ENCODE measurements around the gene ALPL.
"Not testable (repeated sequence)": the region's sequence is repeated elsewhere in the genome, so short reads cannot be mapped to it uniquely, and the experiment has no call there.

Gene ALPL

DNA sequence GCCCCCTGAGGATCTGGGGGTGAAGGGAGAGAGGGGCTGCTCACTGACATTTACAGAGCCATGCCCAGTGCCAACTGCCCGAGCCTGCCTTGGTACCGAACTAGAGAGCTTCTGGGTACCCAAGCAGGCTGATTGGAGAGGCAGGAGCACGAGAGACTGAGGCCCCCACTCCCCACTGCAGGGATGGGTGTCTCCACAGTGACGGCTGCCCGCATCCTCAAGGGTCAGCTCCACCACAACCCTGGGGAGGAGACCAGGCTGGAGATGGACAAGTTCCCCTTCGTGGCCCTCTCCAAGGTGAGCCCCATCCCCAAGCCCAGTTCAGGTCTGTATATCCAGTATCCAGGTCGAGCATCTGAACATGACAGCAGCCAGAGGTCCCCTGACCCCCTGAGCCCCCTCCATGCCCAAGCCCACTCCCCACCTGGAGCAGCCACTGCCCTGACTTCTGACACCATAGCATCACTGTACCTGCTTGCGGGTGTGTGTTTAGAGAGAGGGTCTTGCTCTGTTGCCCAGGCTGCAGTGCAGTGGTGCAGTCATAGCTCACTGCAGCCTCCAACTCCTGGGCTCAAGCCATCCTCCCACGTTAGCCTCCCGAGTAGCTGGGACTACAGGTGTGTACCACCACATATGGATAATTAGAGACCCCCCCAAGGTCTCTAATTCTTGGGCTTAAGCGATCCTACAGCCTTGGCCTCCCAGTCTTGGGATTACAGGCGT is 51.9 kb downstream of the ALPL start:
- Histone ChIP-seq H3K4me3 (ENCODE audit: low read length in 2 of 2) (no peak overlapping the region), H3K4me1 (ENCODE audit: control insufficient read depth, insufficient read depth, low read length) (no peaks in the 10 kb centered on the region), H3K27me3 (ENCODE audit: control insufficient read depth in 1 of 2, insufficient read depth in 2 of 2, low read length in 2 of 2) (peaks cover 6 to 8% of the 10 kb centered on the region in 2 donors)

DNA sequence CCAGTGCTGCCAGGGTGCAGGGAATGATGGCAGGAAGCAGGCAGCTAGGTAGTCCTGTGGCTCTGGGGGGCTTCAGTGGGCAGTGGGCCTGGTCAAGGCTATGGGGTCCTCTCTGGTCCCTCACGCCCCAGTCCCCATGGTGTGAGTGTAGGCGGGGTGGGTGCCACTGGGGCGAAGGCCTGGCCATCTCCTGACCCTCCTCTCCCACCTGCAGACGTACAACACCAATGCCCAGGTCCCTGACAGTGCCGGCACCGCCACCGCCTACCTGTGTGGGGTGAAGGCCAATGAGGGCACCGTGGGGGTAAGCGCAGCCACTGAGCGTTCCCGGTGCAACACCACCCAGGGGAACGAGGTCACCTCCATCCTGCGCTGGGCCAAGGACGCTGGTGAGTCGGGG is 53.7 kb downstream of the ALPL start:
- Histone ChIP-seq H3K36me3 (ENCODE audit: control insufficient read depth in 2 of 2, insufficient read depth in 2 of 2, low read length in 2 of 2) (no peaks in the 10 kb centered on the region), H3K9ac (ENCODE audit: low read length in 2 of 2) (no peak overlapping the region), H3K4me3 (ENCODE audit: low read length in 2 of 2) (no peak overlapping the region), H3K27me3 (ENCODE audit: control insufficient read depth in 1 of 2, insufficient read depth in 2 of 2, low read length in 2 of 2) (peaks cover 6 to 8% of the 10 kb centered on the region in 2 donors), H3K9me3 (ENCODE audit: control insufficient read depth in 2 of 2, low read length in 2 of 2) (no peaks in the 10 kb centered on the region), H3K4me1 (ENCODE audit: control insufficient read depth, insufficient read depth, low read length) (no peaks in the 10 kb centered on the region), H3K27ac (ENCODE audit: low read length) (no peak overlapping the region)

More for the DNA sequence above, 51.9 kb downstream of the ALPL start:
- no peak overlapping the region for H3K9ac ChIP-seq (ENCODE audit: low read length in 2 of 2)
- H3K36me3 ChIP-seq (ENCODE audit: control insufficient read depth in 2 of 2, insufficient read depth in 2 of 2, low read length in 2 of 2): no peaks in the 10 kb centered on the region
- H3K9me3 ChIP-seq (ENCODE audit: control insufficient read depth in 2 of 2, low read length in 2 of 2): no peaks in the 10 kb centered on the region
- no peak overlapping the region for H3K27ac ChIP-seq (ENCODE audit: low read length)

DNA sequence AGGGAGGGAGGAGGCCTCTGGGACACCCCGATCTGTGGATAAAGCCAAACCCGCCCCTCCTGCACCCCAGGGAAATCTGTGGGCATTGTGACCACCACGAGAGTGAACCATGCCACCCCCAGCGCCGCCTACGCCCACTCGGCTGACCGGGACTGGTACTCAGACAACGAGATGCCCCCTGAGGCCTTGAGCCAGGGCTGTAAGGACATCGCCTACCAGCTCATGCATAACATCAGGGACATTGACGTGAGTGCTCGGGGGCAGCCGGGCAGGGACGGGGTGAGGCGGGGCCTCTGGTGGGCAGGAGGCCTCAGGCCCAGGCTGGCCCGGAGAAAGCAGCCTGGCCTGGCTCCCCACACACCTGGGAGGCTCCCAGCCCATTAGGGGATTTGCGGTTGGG is 54.7 kb downstream of the ALPL start:
- Histone ChIP-seq H3K9ac (ENCODE audit: low read length in 2 of 2) (no peak overlapping the region), H3K4me3 (ENCODE audit: low read length in 2 of 2) (no peak overlapping the region), H3K27me3 (ENCODE audit: control insufficient read depth in 1 of 2, insufficient read depth in 2 of 2, low read length in 2 of 2) (peaks cover 5% of the 10 kb centered on the region in 2 donors), H3K4me1 (ENCODE audit: control insufficient read depth, insufficient read depth, low read length) (no peaks in the 10 kb centered on the region), H3K9me3 (ENCODE audit: control insufficient read depth in 2 of 2, low read length in 2 of 2) (no peaks in the 10 kb centered on the region), H3K36me3 (ENCODE audit: control insufficient read depth in 2 of 2, insufficient read depth in 2 of 2, low read length in 2 of 2) (no peaks in the 10 kb centered on the region), H3K27ac (ENCODE audit: low read length) (no peak overlapping the region)

DNA sequence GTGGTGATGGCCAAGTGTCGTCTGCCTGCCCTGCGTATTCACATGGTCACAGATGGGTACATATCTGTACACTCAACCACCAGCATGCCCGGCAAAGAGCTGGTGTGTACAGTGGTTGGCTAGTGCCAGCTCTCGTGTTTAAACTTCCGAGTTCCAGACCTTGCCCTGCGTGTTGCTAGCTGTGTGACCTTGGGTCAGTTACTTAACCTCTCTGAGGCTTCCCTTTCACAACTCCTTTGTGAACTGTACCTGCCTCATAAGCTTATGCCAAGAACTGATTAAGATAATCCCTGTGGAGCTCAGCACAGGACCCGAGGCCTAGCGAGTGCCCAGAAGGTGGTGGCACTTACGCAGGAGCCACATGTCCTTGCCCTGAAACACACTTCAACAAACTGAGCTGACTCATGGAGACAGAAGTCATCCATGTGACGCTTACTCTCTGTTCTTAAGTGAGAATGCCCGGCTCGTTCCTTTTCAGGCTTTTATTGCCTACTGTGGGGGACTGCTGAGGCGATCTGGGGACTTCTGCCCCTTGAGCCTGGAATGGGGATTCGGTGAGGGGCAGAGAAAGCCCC is 55.4 kb downstream of the ALPL start:
- H3K36me3 ChIP-seq (ENCODE audit: control insufficient read depth in 2 of 2, insufficient read depth in 2 of 2, low read length in 2 of 2): no peaks in the 10 kb centered on the region

DNA sequence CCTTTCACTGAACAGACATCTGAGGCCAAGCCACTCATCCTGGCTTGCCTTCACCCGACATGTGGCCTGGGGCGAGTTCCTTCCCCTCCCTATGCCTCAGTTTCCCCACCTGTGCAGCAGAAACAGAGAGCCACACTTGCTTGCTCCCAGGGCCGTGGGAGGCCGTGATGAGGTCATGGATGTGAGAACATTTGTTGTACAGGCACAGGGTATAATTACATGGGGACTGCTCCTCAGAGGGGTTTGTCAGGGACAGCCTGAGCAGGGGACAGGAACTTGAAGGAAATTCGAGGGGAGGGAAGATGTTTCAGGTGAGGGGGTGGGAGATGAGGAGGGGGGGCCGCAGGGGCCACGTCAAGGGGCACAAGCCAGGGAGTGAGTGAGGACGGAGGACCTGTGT is 56.1 kb downstream of the ALPL start:
- H3K36me3 ChIP-seq (ENCODE audit: control insufficient read depth in 2 of 2, insufficient read depth in 2 of 2, low read length in 2 of 2): no peaks in the 10 kb centered on the region
- no peaks in the 10 kb centered on the region for H3K9me3 ChIP-seq (ENCODE audit: control insufficient read depth in 2 of 2, low read length in 2 of 2)
- H3K27me3 ChIP-seq (ENCODE audit: control insufficient read depth in 1 of 2, insufficient read depth in 2 of 2, low read length in 2 of 2): peaks cover 3 to 5% of the 10 kb centered on the region in 2 donors
- no peak overlapping the region for H3K27ac ChIP-seq (ENCODE audit: low read length)
- H3K9ac ChIP-seq (ENCODE audit: low read length in 2 of 2): no peak overlapping the region
- H3K4me3 ChIP-seq (ENCODE audit: low read length in 2 of 2): no peak overlapping the region
- no peaks in the 10 kb centered on the region for H3K4me1 ChIP-seq (ENCODE audit: control insufficient read depth, insufficient read depth, low read length)

More for the DNA sequence above, 55.4 kb downstream of the ALPL start:
- Histone ChIP-seq H3K9me3 (ENCODE audit: control insufficient read depth in 2 of 2, low read length in 2 of 2) (no peaks in the 10 kb centered on the region), H3K4me3 (ENCODE audit: low read length in 2 of 2) (no peak overlapping the region), H3K27ac (ENCODE audit: low read length) (no peak overlapping the region), H3K27me3 (ENCODE audit: control insufficient read depth in 1 of 2, insufficient read depth in 2 of 2, low read length in 2 of 2) (peaks cover 3 to 5% of the 10 kb centered on the region in 2 donors), H3K9ac (ENCODE audit: low read length in 2 of 2) (no peak overlapping the region), H3K4me1 (ENCODE audit: control insufficient read depth, insufficient read depth, low read length) (no peaks in the 10 kb centered on the region)

DNA sequence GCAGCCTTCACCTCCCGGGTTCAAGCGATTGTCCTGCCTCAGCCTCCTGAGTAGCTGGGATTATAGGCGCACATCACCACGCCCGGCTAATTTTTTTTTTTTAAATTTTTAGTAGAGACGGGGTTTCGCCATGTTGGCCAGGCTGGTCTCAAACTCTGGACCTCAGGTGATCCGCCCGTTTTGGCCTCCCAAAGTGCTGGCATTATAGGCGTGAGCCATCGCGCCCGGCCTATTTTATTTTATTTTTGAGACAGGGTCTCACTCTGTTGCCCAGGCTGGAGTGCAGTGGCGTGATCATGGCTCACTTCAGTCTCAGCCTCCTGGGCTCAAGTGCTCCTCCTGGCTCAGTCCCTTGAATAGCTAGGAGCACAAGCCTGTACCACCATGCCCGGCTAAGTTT is 57.1 kb downstream of the ALPL start:
- not testable (repeated sequence) for H3K27ac ChIP-seq (ENCODE audit: low read length); H3K4me1 ChIP-seq (ENCODE audit: control insufficient read depth, insufficient read depth, low read length); H3K4me3 ChIP-seq (ENCODE audit: low read length in 2 of 2); H3K36me3 ChIP-seq (ENCODE audit: control insufficient read depth in 2 of 2, insufficient read depth in 2 of 2, low read length in 2 of 2); H3K9me3 ChIP-seq (ENCODE audit: control insufficient read depth in 2 of 2, low read length in 2 of 2); H3K27me3 ChIP-seq (ENCODE audit: control insufficient read depth in 1 of 2, insufficient read depth in 2 of 2, low read length in 2 of 2); H3K9ac ChIP-seq (ENCODE audit: low read length in 2 of 2)

DNA sequence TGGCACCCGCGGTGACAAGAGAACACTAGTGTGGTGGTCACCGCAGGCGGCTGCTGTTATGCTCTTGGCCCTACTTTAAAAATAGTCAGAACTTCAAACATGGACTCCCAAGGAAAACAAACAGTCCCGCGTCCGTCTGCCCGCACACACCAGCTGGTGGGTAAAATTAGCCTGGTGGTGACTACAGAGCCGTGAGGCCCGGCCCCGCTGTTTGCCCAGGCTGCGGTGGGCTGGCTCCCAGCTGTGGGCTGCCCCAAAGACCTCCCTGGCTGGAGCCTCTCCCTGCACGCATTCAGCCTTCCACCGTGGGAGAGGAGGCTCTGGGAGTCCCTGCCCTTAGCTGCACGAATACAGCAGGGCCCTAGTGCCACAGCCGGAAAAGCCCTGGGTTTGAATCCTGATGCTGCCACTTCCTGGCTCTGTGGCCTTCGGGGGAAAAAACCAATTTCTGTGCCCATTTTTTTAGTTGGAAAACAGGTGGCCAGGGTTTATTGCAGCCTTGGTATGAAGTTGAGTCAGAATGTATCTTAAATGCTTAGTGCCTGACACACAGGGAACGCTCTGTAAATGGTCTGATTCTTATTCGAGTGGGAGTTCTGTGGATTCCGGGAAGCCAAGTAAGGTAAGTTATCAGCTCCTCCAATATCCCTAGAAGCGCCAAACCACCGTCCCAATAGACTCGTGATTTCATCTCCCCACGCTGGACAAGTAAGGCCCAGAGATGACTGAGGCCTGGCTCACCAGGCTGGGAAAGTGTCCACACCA is 58.2 kb downstream of the ALPL start:
- H3K27ac ChIP-seq (ENCODE audit: low read length): no peak overlapping the region
- H3K4me3 ChIP-seq (ENCODE audit: low read length in 2 of 2): no peak overlapping the region
- H3K9me3 ChIP-seq (ENCODE audit: control insufficient read depth in 2 of 2, low read length in 2 of 2): no peaks in the 10 kb centered on the region
- H3K9ac ChIP-seq (ENCODE audit: low read length in 2 of 2): no peak overlapping the region
- H3K4me1 ChIP-seq (ENCODE audit: control insufficient read depth, insufficient read depth, low read length): no peaks in the 10 kb centered on the region
- H3K27me3 ChIP-seq (ENCODE audit: control insufficient read depth in 1 of 2, insufficient read depth in 2 of 2, low read length in 2 of 2): peaks cover 3 to 5% of the 10 kb centered on the region in 2 donors
- no peaks in the 10 kb centered on the region for H3K36me3 ChIP-seq (ENCODE audit: control insufficient read depth in 2 of 2, insufficient read depth in 2 of 2, low read length in 2 of 2)

DNA sequence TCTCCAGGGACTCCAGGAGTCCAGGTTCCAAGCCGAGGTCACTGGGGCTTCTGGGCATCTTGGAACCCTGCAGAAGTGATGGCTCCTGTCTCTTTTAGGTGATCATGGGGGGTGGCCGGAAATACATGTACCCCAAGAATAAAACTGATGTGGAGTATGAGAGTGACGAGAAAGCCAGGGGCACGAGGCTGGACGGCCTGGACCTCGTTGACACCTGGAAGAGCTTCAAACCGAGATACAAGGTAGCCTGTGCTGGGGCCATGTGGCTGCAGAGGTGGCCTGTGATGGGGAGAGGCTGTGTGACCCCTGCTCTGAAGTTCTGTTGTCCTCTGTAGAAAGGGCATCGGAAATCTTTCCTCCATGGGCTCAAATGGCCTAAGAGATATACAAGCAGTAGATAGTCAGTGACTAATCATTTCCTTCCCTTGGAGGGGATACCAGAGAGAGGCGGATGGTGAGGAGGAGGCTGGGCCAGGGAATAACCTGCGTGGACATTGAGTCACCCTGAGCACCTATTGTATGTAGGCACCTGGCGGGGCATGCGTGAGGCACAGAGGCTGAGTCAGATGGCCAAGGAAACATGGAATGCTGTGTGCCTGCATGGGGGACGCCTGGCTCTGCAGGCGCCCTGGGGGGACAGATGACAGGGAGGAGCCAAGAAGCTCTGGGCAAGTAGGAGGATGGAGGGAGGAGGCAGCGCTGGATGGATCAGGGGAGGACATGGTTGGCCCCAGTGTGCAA is 59.0 kb downstream of the ALPL start:
- Histone ChIP-seq H3K4me1 (ENCODE audit: control insufficient read depth, insufficient read depth, low read length) (no peaks in the 10 kb centered on the region), H3K9ac (ENCODE audit: low read length in 2 of 2) (no peak overlapping the region)

DNA sequence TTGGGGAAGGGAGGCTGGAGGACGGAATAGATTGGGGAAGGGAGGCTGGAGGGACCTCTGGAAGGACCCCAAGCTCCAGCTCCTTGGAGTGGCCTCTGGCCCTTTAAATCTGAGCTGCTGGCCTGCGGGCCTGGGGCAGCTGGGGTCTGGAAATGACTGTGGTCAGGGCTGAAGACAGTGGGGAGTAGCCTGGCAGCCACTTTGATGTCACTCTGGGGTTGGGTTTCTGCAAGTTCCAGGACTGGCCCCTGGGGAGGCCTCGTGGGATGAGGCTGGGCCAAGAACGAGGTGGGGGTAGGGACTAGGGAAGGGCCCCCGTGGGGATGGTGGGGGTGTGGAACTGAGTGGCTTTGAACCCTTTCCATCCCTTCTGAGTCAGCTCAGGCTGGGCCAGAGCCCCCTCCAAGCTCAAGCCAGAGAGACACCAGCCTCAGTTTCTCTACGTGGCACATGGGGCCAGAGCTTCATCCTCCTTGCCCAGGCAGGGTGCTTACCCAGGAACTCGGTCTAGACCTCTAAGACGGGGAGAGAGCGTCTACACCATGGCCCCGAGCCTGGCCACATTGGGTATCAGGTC is 59.7 kb downstream of the ALPL start:
- Histone ChIP-seq H3K27ac (ENCODE audit: low read length) (no peak overlapping the region), H3K27me3 (ENCODE audit: control insufficient read depth in 1 of 2, insufficient read depth in 2 of 2, low read length in 2 of 2) (peaks cover 3 to 5% of the 10 kb centered on the region in 2 donors), H3K4me1 (ENCODE audit: control insufficient read depth, insufficient read depth, low read length) (peaks cover 1% of the 10 kb centered on the region), H3K9ac (ENCODE audit: low read length in 2 of 2) (no peak overlapping the region), H3K9me3 (ENCODE audit: control insufficient read depth in 2 of 2, low read length in 2 of 2) (no peaks in the 10 kb centered on the region), H3K36me3 (ENCODE audit: control insufficient read depth in 2 of 2, insufficient read depth in 2 of 2, low read length in 2 of 2) (no peaks in the 10 kb centered on the region), H3K4me3 (ENCODE audit: low read length in 2 of 2) (no peak overlapping the region)

More for the DNA sequence above, 59.0 kb downstream of the ALPL start:
- H3K9me3 ChIP-seq (ENCODE audit: control insufficient read depth in 2 of 2, low read length in 2 of 2): no peaks in the 10 kb centered on the region
- no peak overlapping the region for H3K27ac ChIP-seq (ENCODE audit: low read length)
- H3K4me3 ChIP-seq (ENCODE audit: low read length in 2 of 2): no peak overlapping the region
- H3K27me3 ChIP-seq (ENCODE audit: control insufficient read depth in 1 of 2, insufficient read depth in 2 of 2, low read length in 2 of 2): peaks cover 3 to 5% of the 10 kb centered on the region in 2 donors
- H3K36me3 ChIP-seq (ENCODE audit: control insufficient read depth in 2 of 2, insufficient read depth in 2 of 2, low read length in 2 of 2): no peaks in the 10 kb centered on the region

DNA sequence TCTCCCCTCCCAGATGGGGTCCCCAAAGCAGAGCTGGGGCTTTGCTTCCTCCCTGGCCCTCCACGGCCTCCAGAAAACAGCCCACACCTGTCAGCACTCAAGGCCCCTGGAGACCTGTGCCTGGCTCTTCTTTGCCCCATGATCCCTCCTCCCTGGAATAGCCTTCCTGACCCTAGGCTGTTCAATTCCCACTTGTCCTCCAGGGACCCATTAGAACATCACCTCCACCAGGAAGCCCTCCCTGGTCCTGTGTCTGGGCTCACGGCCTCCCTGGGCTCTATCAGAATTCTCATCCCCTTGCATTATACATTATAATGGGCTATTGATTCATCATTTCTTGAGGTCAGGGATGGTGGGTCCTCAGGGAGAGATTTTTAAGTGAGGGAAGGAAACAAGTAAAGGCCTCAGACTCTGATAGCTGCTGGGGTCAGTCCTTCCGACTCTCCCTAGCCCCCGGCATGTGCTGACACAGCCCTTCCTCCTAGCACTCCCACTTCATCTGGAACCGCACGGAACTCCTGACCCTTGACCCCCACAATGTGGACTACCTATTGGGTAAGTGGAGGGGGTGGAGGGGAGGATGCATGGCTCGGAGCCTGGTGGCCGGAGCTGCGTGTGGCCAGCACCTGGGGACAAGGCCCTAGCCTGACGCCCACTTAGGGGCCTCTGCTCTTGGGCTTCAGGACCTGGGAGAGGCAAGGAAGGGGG is 60.8 kb downstream of the ALPL start:
- H3K9me3 ChIP-seq (ENCODE audit: control insufficient read depth in 2 of 2, low read length in 2 of 2): no peaks in the 10 kb centered on the region

More for the DNA sequence above, 60.8 kb downstream of the ALPL start:
- H3K9ac ChIP-seq (ENCODE audit: low read length in 2 of 2): no peak overlapping the region
- no peak overlapping the region for H3K27ac ChIP-seq (ENCODE audit: low read length)
- H3K4me3 ChIP-seq (ENCODE audit: low read length in 2 of 2): no peak overlapping the region
- H3K4me1 ChIP-seq (ENCODE audit: control insufficient read depth, insufficient read depth, low read length): peaks cover 10% of the 10 kb centered on the region
- no peaks in the 10 kb centered on the region for H3K36me3 ChIP-seq (ENCODE audit: control insufficient read depth in 2 of 2, insufficient read depth in 2 of 2, low read length in 2 of 2)
- H3K27me3 ChIP-seq (ENCODE audit: control insufficient read depth in 1 of 2, insufficient read depth in 2 of 2, low read length in 2 of 2): peaks cover 5% of the 10 kb centered on the region in 2 donors

Measured in stomach smooth muscle (tissue), 2 donors.